Endothelial cell of umbilical vein (primary cell): ENCODE results near the gene CD300H. TPM values are rescaled to one million over a fixed set of nuclear protein-coding genes. Genes with fewer than 3 reads are reported as not detected.

ENCODE experiments used
- BruUV-seq: library from RNA; stranded (reverse); fragments of 400-500 nt; replicated peaks from 2 replicates; lab custom pipeline; 2021; lab: Mats Ljungman, UMichigan
- CTCF ChIA-PET: fragments of 300-600, 350-600 bp; sonication (Branson Sonifier 250); formaldehyde crosslinking; loops from one replicate; lab custom pipeline; 2021; ENCODE audit warnings: antibody characterized with exemption, inconsistent platforms; lab: Charles Lee
- POLR2A ChIA-PET: fragments of 300-600, 350-600 bp; sonication (Branson Sonifier 250); formaldehyde crosslinking; loops from one replicate; lab custom pipeline; 2021; ENCODE audit warnings: antibody characterized with exemption, inconsistent platforms; lab: Charles Lee
- DNase-seq: peaks from one replicate; pipeline ENCODE4 v3.0.0-alpha.2; 2011; ENCODE audit warnings: low read depth, low spot score
- FAIRE-seq: peaks from 2 replicates; lab custom pipeline; 2011; peaks lifted over from hg19 to GRCh38; lab: Jason Lieb, UNC
- H2AFZ ChIP-seq: 2 replicates; pipeline ENCODE4 v1.6.0; 2012; ENCODE audit warnings: low read depth, low read length, control low read depth, inconsistent platforms
- H3K27ac ChIP-seq: 2 replicates; pipeline ENCODE4 v1.5.1; 2011; ENCODE audit warnings: low read depth, mild to moderate bottlenecking, control low read depth, low read length, moderate library complexity; ENCODE audit not compliant: insufficient read depth
- H3K27me3 ChIP-seq, 2 experiments: 2 replicates each; pipeline versions ENCODE4 v1.6.0 to v1.6.1; 2011; ENCODE audit warnings: low read length in 2 of 2, mixed read lengths in 1 of 2; ENCODE audit not compliant: control insufficient read depth in 2 of 2, insufficient read depth in 2 of 2
- H3K36me3 ChIP-seq, 2 experiments: 2 replicates in 1 of 2; 3 replicates in 1 of 2; pipeline ENCODE4 v1.5.1; 2011; ENCODE audit warnings: low read length in 2 of 2, mild to moderate bottlenecking in 1 of 2, moderate library complexity in 1 of 2; ENCODE audit not compliant: control insufficient read depth in 2 of 2, insufficient read depth in 2 of 2; ENCODE audit errors: extremely low read depth in 1 of 2
- H3K4me1 ChIP-seq: 3 replicates; pipeline ENCODE4 v1.5.1; 2011; ENCODE audit warnings: mild to moderate bottlenecking, low read length; ENCODE audit not compliant: control insufficient read depth, insufficient read depth; ENCODE audit errors: extremely low read depth
- H3K4me2 ChIP-seq: 2 replicates; pipeline ENCODE4 v1.6.1; 2011; ENCODE audit warnings: low read length, control low read depth, mixed read lengths; ENCODE audit not compliant: insufficient read depth
- H3K4me3 ChIP-seq, 3 experiments: fragments of 200-600 bp in 1 of 3; sonication (generic), shearing (Covaris generic) in 1 of 3; replicated peaks in 1 of 3; 2 replicates each; pipeline ENCODE4 v1.5.1; 2011 to 2016; ENCODE audit warnings: control low read depth in 3 of 3, low read length in 3 of 3, mild to moderate bottlenecking in 2 of 3, inconsistent platforms in 1 of 3, low read depth in 1 of 3, moderate library complexity in 1 of 3; ENCODE audit not compliant: insufficient read depth in 1 of 3
- H3K79me2 ChIP-seq: 2 replicates; pipeline ENCODE4 v1.6.0; 2012; ENCODE audit warnings: low read length, inconsistent platforms; ENCODE audit not compliant: control insufficient read depth, insufficient read depth
- H3K9ac ChIP-seq: replicated peaks from 2 replicates; pipeline ENCODE3; 2011; ENCODE audit warnings: low read length, control low read depth; ENCODE audit not compliant: insufficient read depth; ENCODE audit errors: extremely low read depth
- H3K9me1 ChIP-seq: replicated peaks from 3 replicates; pipeline ENCODE4 v1.6.0; 2011; ENCODE audit warnings: mild to moderate bottlenecking, low read length; ENCODE audit not compliant: control insufficient read depth, insufficient read depth; ENCODE audit errors: extremely low read depth
- H3K9me3 ChIP-seq: replicated peaks from 2 replicates; pipeline ENCODE4 v1.5.1; 2012; ENCODE audit warnings: low read length, inconsistent platforms; ENCODE audit not compliant: control insufficient read depth, insufficient read depth
- H4K20me1 ChIP-seq: replicated peaks from 2 replicates; pipeline ENCODE3; 2011; ENCODE audit warnings: mild to moderate bottlenecking, low read length; ENCODE audit not compliant: control insufficient read depth, insufficient read depth; ENCODE audit errors: extremely low read depth
- EZH2 ChIP-seq: IDR thresholded peaks from 2 replicates; pipeline ENCODE4 v1.6.1; 2012; ENCODE audit warnings: borderline replicate concordance, low read depth, mild to moderate bottlenecking, moderate library complexity, low read length, inconsistent platforms; ENCODE audit not compliant: severe bottlenecking
- FOS ChIP-seq: IDR thresholded peaks from 2 replicates; pipeline ENCODE4 v1.6.1; 2011; ENCODE audit warnings: mild to moderate bottlenecking, low read length, moderate library complexity, borderline replicate concordance; ENCODE audit not compliant: insufficient read depth
- JUN ChIP-seq: IDR thresholded peaks from 2 replicates; pipeline ENCODE4 v1.6.1; 2011; ENCODE audit warnings: borderline replicate concordance, low read depth; ENCODE audit not compliant: insufficient read length, insufficient read depth
- MAX ChIP-seq: IDR thresholded peaks from 2 replicates; pipeline ENCODE4 v1.6.1; 2011; ENCODE audit not compliant: insufficient read depth, insufficient read length
- dilution Hi-C: fragments of 300-500 bp; cut with MboI; formaldehyde crosslinking; loops from one replicate; pipeline ENCODE4 v1.15.0; 2019; ENCODE audit warnings: low sequenced_read_pairs; ENCODE audit not compliant: extremely low pct_ligation_motif_present
- intact Hi-C: fragments of 100-400 bp; cut with micrococcal nuclease; formaldehyde crosslinking; loops from one replicate; pipeline ENCODE4 v1.10.0; 2022
- polyA plus RNA-seq, 4 experiments: library from polyadenylated mRNA; depleted of rRNA in 3 of 4; stranded (reverse) in 3 of 4; unstranded in 1 of 4; fragments of >200 nt; gene quantifications; 2 replicates each; pipeline versions ENCODE4 v1.2.1 to v1.2.3, GENCODE V29; 2011 to 2012; ENCODE audit warnings: missing spikeins in 1 of 4
- total RNA-seq: library from RNA; stranded (reverse); gene quantifications from 2 replicates; pipeline ENCODE4 v1.2.3, GENCODE V29; 2021

The CD300H gene
- total and polyA plus RNA-seq, 2 donors (not counting 3 experiments of a cell fraction or from before 2014, with no cell fraction given) = not detected

DNA sequence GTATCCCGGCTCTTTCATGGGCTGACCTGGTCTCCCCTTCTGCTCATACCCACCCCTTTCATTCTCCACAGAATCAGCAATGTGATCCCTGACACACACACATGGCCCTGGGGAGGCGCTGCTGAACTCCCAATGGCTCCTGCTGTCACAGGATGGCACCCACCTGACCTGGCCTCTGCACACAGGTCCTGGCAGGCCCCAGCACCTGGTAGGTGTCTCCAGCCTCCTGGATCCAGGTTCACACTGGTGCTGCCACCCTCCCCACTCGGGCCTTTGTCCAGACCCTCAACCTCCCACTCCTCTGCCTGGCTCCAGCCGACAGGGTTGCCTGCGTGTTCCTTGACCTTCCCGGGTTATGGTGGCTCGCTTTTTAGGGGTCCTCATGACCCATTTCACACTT lies 20.0 kb downstream of the CD300H start:
- intact Hi-C loops (no loop called here), dilution Hi-C loops (no loop called here)
- CTCF ChIA-PET = no interaction called here
- Histone ChIP-seq H3K4me3 (no peak overlapping the region), H3K27me3 (no peaks in the 10 kb centered on the region), H3K9me3 (no peaks in the 10 kb centered on the region), H3K4me1 (no peaks in the 10 kb centered on the region), H2AFZ (no peak overlapping the region), H3K9me1 (no peaks in the 10 kb centered on the region), H3K27ac (no peak overlapping the region), H3K4me2 (no peak overlapping the region), H4K20me1 (no peaks in the 10 kb centered on the region), H3K79me2 (no peaks in the 10 kb centered on the region), H3K36me3 (no peaks in the 10 kb centered on the region), H3K9ac (no peak overlapping the region)
- TF ChIP-seq EZH2 (no peak), MAX (no peak), JUN (no peak), FOS (no peak)
- FAIRE-seq = no peak
- BruUV-seq = no TSS peak
- POLR2A ChIA-PET = no interaction called here
- DNase-seq = no peak

- no TSS peak for BruUV-seq
- no peak for TF ChIP-seq FOS
- H3K36me3 ChIP-seq = no peaks in the 10 kb centered on the region
- POLR2A ChIA-PET = no interaction called here
- FAIRE-seq = no peak
- dilution Hi-C loops (no loop called here), intact Hi-C loops (no loop called here)
- H3K9me3 ChIP-seq = no peaks in the 10 kb centered on the region
- H3K27me3 ChIP-seq = no peaks in the 10 kb centered on the region
- CTCF ChIA-PET = no interaction called here
- no peak overlapping the region for H3K4me3 ChIP-seq
- H3K4me2 ChIP-seq = no peak overlapping the region
- no peaks in the 10 kb centered on the region for H3K4me1 ChIP-seq
- no peaks in the 10 kb centered on the region for H3K79me2 ChIP-seq
- no peak overlapping the region for H3K27ac ChIP-seq
- H3K9ac ChIP-seq = no peak overlapping the region
- H4K20me1 ChIP-seq = no peaks in the 10 kb centered on the region
- DNase-seq = no peak
- H2AFZ ChIP-seq = no peak overlapping the region
- H3K9me1 ChIP-seq = no peaks in the 10 kb centered on the region
These were observed 20.7 kb downstream of the CD300H start for GRCh38 chr17:74546586-74546985.
